A549 (cell line): Measurements from ENCODE around the gene TBC1D22A. TPM values are rescaled to one million over a fixed set of nuclear protein-coding genes. Genes with fewer than 3 reads are reported as not detected.

Source experiments
- ATAC-seq, 2 experiments: fragments of 200-7000 bp in 1 of 2; fragments of >200 bp in 1 of 2; cut with Nextera tagmentation in 1 of 2; cut with Tn5 transposase in 1 of 2; 3 replicates each; pipeline versions ENCODE4 v1.8.0 to v1.9.1; 2018 to 2020; ENCODE audit warnings: mild to moderate bottlenecking in 1 of 2, moderate library complexity in 1 of 2
- CTCF ChIA-PET: fragments of 300-600 bp; sonication (Branson Sonifier 250); formaldehyde crosslinking; extraction: SDS; loops from one replicate; lab custom pipeline; 2021; ENCODE audit warnings: antibody characterized with exemption, inconsistent platforms; lab: Yijun Ruan, JAX
- POLR2A ChIA-PET: fragments of 350-600 bp; formaldehyde crosslinking; extraction: SDS; loops from one replicate; lab custom pipeline; 2021; ENCODE audit warnings: antibody characterized with exemption, inconsistent platforms; lab: Yijun Ruan, JAX
- DNase-seq, 2 experiments: peaks; one replicate each; pipeline versions ENCODE4 v3.0.0 to v3.0.0-alpha.2; 2011 to 2016; ENCODE audit warnings: low read depth in 1 of 2, low spot score in 1 of 2
- FAIRE-seq: peaks from 2 replicates; lab custom pipeline; 2011; peaks lifted over from hg19 to GRCh38; lab: Jason Lieb, UNC
- H3K27ac ChIP-seq, 2 experiments: fragments of >200 bp; sonication (Bioruptor Twin); formaldehyde crosslinking; 3 replicates each; pipeline ENCODE4 v1.5.1; 2016 to 2017
- H3K4me1 ChIP-seq: fragments of >200 bp; sonication (Bioruptor Twin); formaldehyde crosslinking; 3 replicates; pipeline ENCODE4 v1.6.1; 2016
- H3K4me2 ChIP-seq: fragments of >200 bp; sonication (Bioruptor Twin); formaldehyde crosslinking; 3 replicates; pipeline ENCODE4 v1.6.1; 2016
- H3K4me3 ChIP-seq: fragments of >200 bp; sonication (Bioruptor Twin); formaldehyde crosslinking; 3 replicates; pipeline ENCODE4 v1.5.1; 2016
- H3K9me3 ChIP-seq: fragments of >200 bp; sonication (Bioruptor Twin); formaldehyde crosslinking; 3 replicates; pipeline ENCODE4 v1.6.1; 2016
- CBX8 ChIP-seq: fragments of 200-600 bp; sonication (generic); IDR thresholded peaks from 2 replicates; pipeline ENCODE4 v1.6.1; 2016
- CHD2 ChIP-seq: fragments of 150-350 bp; IDR thresholded peaks from 2 replicates; pipeline ENCODE4 v1.6.1; 2014; ENCODE audit warnings: low read length; ENCODE audit not compliant: partially characterized antibody
- CHD4 ChIP-seq: fragments of 200-600 bp; sonication (generic); IDR thresholded peaks from 2 replicates; pipeline ENCODE4 v1.6.1; 2016; ENCODE audit warnings: antibody characterized with exemption, mild to moderate bottlenecking, borderline replicate concordance
- E2F6 ChIP-seq: IDR thresholded peaks from 2 replicates; pipeline ENCODE4 v1.6.1; 2012; ENCODE audit warnings: low read depth, borderline replicate concordance
- FOSB ChIP-seq: fragments of 250-450 bp; sonication (Bioruptor Pico); IDR thresholded peaks from 2 replicates; pipeline ENCODE4 v1.5.0; 2020; ENCODE audit warnings: mild to moderate bottlenecking, moderate library complexity
- FOXS1 ChIP-seq: fragments of 250-450 bp; sonication (Bioruptor Pico); IDR thresholded peaks from 2 replicates; pipeline ENCODE4 v1.5.0; 2020; ENCODE audit warnings: mild to moderate bottlenecking, moderate library complexity
- GATA3 ChIP-seq: IDR thresholded peaks from 2 replicates; pipeline ENCODE4 v1.6.1; 2012; ENCODE audit warnings: borderline replicate concordance
- HMGXB4 ChIP-seq: fragments of 250-450 bp; sonication (Bioruptor Pico); IDR thresholded peaks from 2 replicates; pipeline ENCODE4 v1.5.0; 2021; ENCODE audit warnings: mild to moderate bottlenecking, moderate library complexity, borderline replicate concordance
- JUN ChIP-seq, 2 experiments: fragments of >200 bp; sonication (Bioruptor Twin); formaldehyde crosslinking; IDR thresholded peaks; 2 replicates in 1 of 2; 3 replicates in 1 of 2; pipeline ENCODE4 v1.6.1; 2016 to 2017
- KDM1A ChIP-seq: fragments of 200-600 bp; sonication (generic); IDR thresholded peaks from 2 replicates; pipeline ENCODE4 v1.6.1; 2016; ENCODE audit warnings: low read depth, mild to moderate bottlenecking
- MYC ChIP-seq: IDR thresholded peaks from 2 replicates; pipeline ENCODE4 v1.6.1; 2012; ENCODE audit warnings: mild to moderate bottlenecking, inconsistent platforms, low read length, improper control_type of control experiment, borderline replicate concordance
- NPAS2 ChIP-seq: fragments of 250-450 bp; sonication (Bioruptor Pico); IDR thresholded peaks from 2 replicates; pipeline ENCODE4 v1.8.0; 2022; ENCODE audit warnings: mild to moderate bottlenecking, moderate library complexity, borderline replicate concordance
- RAD21 ChIP-seq, 2 experiments: fragments of >200 bp in 1 of 2; sonication (Bioruptor Twin) in 1 of 2; formaldehyde crosslinking in 1 of 2; IDR thresholded peaks in 1 of 2; conservative IDR thresholded peaks in 1 of 2; 2 replicates in 1 of 2; 3 replicates in 1 of 2; pipeline ENCODE4 v1.6.1; 2012 to 2018; ENCODE audit warnings: inconsistent platforms in 1 of 2
- RCOR1 ChIP-seq: fragments of 150-350 bp; IDR thresholded peaks from 2 replicates; pipeline ENCODE4 v1.6.1; 2014; ENCODE audit warnings: antibody characterized with exemption, low read length, low read depth
- RNF2 ChIP-seq: fragments of 200-600 bp; sonication (generic); IDR thresholded peaks from 2 replicates; pipeline ENCODE4 v1.6.1; 2016; ENCODE audit warnings: low read depth, mild to moderate bottlenecking, antibody characterized with exemption, moderate library complexity, borderline replicate concordance
- TFCP2L1 ChIP-seq: fragments of 250-450 bp; sonication (Bioruptor Pico); IDR thresholded peaks from 2 replicates; pipeline ENCODE4 v1.5.0; 2021; ENCODE audit warnings: mild to moderate bottlenecking
- TP53 ChIP-seq: fragments of 250-450 bp; sonication (Bioruptor Pico); IDR thresholded peaks from 2 replicates; pipeline ENCODE4 v1.5.0; 2021; ENCODE audit warnings: mild to moderate bottlenecking, moderate library complexity
- WGBS: methylation state at CpG from one replicate; pipeline ENCODE4 v1.1.6; 2017; ENCODE audit errors: missing lambda C conversion rate; 5-methylcytosine and 5-hydroxymethylcytosine counted together
- polyA plus RNA-seq, 4 experiments: library from polyadenylated mRNA; depleted of rRNA in 3 of 4; stranded (reverse); fragments of >200 nt; fragmentation: RNase III in 1 of 4; extraction: RNeasy Plus Mini Kit Qiagen cat#74134 plus additional on column Dnase treatment in 1 of 4; gene quantifications; 2 replicates in 3 of 4; 3 replicates in 1 of 4; pipeline ENCODE4 v1.2.3, GENCODE V29; 2011 to 2017
- TF ChIP-seq, protein P1 (sequence below): fragments of 150-350 bp; IDR thresholded peaks from 2 replicates; pipeline ENCODE4 v1.6.1; 2014; ENCODE audit warnings: low read depth, mild to moderate bottlenecking, low read length
- TF ChIP-seq, protein P2 (sequence below): fragments of 200-600 bp; sonication (generic); IDR thresholded peaks from 2 replicates; pipeline ENCODE4 v1.6.1; 2016; ENCODE audit warnings: antibody characterized with exemption, mild to moderate bottlenecking, moderate library complexity

TBC1D22A gene
- polyA plus RNA-seq, 2 of the 4 experiments (the other 2 are of a cell fraction): 8.9 to 10.8 TPM

DNA sequence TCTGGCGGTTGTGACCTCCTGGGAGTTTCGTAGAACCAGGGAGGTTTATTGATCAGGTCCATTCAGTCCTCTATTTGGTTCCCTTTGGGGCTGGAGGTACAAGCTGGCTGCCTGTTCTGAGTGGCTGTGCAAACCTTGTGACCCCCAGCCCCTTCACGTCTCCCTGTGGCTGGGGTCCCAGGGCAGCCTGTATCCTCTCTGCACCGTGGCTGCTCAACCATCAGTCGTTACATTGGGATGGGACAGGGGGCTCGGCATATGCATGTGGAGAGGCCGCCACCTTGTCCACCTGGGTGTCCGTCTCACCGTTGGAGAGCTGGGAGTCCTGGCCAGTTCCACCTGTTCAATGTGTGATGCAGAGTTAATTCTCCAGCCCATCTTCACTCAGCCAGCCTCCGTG is 195.7 kb downstream of the TBC1D22A start:
- Histone ChIP-seq H3K4me3 (no peak overlapping the region), H3K27ac (no peak overlapping the region), H3K4me1 (no peaks in the 10 kb centered on the region), H3K4me2 (no peak overlapping the region), H3K9me3 (no peaks in the 10 kb centered on the region)
- no peak for DNase-seq
- ChIA-PET POLR2A (no interaction called here), CTCF (no interaction called here)
- no peak for FAIRE-seq
- no peak for ATAC-seq
- WGBS: 96% methylated on average over 9 of the region's 10 CpGs
- TF ChIP-seq CHD2 (no peak), FOXS1 (CRISPR knock-in tag) (no peak), KDM1A (no peak), FOSB (CRISPR knock-in tag) (no peak), HMGXB4 (no peak), MYC (no peak), GATA3 (no peak), RCOR1 (no peak), CHD4 (no peak)

DNA sequence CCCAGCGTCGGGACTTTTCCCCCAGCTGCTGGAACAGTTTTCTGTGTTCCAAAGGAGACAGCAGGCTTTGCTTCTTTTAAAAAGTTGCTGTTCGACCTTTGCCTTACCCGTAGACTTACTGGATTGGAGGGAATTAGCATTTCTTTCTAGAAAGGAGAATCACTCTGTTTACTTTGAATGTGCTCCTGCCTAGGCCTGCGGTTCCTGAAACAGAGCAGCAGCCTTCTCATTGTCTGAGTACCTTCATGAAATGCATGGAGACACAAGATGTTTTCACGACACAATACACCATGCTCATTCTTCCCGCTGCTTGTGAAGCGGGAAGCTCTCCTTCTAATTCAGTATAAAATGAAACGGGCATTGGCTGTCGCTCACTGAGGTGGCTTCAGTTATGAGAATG is 196.2 kb downstream of the TBC1D22A start:
- ATAC-seq (no peak), FAIRE-seq (no peak), DNase-seq (no peak)
- H3K4me2 ChIP-seq: no peak overlapping the region
- ChIA-PET CTCF (no interaction called here), POLR2A (no interaction called here)
- no peak overlapping the region for H3K27ac ChIP-seq
- H3K4me1 ChIP-seq: no peaks in the 10 kb centered on the region
- WGBS: 93% methylated on average over 10 of the region's 10 CpGs
- no peak overlapping the region for H3K4me3 ChIP-seq
- no peaks in the 10 kb centered on the region for H3K9me3 ChIP-seq
- TF ChIP-seq RCOR1: no peak
- TF ChIP-seq, protein P1, sequence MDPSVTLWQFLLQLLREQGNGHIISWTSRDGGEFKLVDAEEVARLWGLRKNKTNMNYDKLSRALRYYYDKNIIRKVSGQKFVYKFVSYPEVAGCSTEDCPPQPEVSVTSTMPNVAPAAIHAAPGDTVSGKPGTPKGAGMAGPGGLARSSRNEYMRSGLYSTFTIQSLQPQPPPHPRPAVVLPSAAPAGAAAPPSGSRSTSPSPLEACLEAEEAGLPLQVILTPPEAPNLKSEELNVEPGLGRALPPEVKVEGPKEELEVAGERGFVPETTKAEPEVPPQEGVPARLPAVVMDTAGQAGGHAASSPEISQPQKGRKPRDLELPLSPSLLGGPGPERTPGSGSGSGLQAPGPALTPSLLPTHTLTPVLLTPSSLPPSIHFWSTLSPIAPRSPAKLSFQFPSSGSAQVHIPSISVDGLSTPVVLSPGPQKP: no peak
- no peak for TF ChIP-seq E2F6
- no peak for TF ChIP-seq RNF2
- no peak for TF ChIP-seq NPAS2
- no peak for TF ChIP-seq HMGXB4
- no peak for TF ChIP-seq RAD21 (conservative IDR thresholded peaks at IDR 0.05 in 1 of 2, IDR thresholded peaks at IDR 0.05 in 1 of 2)
- TF ChIP-seq CBX8: no peak
- TF ChIP-seq TFCP2L1 (CRISPR knock-in tag): no peak
- TF ChIP-seq CHD2: no peak
- TF ChIP-seq, protein P2, sequence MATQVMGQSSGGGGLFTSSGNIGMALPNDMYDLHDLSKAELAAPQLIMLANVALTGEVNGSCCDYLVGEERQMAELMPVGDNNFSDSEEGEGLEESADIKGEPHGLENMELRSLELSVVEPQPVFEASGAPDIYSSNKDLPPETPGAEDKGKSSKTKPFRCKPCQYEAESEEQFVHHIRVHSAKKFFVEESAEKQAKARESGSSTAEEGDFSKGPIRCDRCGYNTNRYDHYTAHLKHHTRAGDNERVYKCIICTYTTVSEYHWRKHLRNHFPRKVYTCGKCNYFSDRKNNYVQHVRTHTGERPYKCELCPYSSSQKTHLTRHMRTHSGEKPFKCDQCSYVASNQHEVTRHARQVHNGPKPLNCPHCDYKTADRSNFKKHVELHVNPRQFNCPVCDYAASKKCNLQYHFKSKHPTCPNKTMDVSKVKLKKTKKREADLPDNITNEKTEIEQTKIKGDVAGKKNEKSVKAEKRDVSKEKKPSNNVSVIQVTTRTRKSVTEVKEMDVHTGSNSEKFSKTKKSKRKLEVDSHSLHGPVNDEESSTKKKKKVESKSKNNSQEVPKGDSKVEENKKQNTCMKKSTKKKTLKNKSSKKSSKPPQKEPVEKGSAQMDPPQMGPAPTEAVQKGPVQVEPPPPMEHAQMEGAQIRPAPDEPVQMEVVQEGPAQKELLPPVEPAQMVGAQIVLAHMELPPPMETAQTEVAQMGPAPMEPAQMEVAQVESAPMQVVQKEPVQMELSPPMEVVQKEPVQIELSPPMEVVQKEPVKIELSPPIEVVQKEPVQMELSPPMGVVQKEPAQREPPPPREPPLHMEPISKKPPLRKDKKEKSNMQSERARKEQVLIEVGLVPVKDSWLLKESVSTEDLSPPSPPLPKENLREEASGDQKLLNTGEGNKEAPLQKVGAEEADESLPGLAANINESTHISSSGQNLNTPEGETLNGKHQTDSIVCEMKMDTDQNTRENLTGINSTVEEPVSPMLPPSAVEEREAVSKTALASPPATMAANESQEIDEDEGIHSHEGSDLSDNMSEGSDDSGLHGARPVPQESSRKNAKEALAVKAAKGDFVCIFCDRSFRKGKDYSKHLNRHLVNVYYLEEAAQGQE: no peak
- no peak for TF ChIP-seq TP53 (CRISPR knock-in tag)
- TF ChIP-seq FOXS1 (CRISPR knock-in tag): no peak
- no peak for TF ChIP-seq JUN (IDR thresholded peaks at IDR 0.05)
